ENCODE data around the gene MAPK12.

DNA sequence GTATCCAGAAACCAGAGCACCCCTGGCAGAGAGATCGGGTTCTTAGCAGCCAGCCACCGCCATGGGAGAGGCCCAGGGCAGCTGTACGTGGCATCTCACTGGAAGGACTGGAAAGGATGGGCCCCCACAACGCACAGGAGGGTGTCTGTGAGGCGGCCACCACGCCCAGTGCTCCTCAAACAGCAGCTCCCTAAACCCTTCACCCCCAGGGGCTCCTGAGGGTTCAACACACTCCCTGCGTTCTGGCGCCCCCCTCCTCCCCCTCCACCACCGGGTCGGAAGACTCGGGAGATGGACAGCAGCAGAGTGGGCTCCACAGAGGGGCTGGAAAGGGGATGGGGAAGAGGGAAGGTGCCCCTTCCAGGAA, 1.1 kb downstream of the MAPK12 start:
- TF ChIP-seq, protein P1, sequence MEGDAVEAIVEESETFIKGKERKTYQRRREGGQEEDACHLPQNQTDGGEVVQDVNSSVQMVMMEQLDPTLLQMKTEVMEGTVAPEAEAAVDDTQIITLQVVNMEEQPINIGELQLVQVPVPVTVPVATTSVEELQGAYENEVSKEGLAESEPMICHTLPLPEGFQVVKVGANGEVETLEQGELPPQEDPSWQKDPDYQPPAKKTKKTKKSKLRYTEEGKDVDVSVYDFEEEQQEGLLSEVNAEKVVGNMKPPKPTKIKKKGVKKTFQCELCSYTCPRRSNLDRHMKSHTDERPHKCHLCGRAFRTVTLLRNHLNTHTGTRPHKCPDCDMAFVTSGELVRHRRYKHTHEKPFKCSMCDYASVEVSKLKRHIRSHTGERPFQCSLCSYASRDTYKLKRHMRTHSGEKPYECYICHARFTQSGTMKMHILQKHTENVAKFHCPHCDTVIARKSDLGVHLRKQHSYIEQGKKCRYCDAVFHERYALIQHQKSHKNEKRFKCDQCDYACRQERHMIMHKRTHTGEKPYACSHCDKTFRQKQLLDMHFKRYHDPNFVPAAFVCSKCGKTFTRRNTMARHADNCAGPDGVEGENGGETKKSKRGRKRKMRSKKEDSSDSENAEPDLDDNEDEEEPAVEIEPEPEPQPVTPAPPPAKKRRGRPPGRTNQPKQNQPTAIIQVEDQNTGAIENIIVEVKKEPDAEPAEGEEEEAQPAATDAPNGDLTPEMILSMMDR (IDR thresholded peaks at IDR 0.05): no peak
- TF ChIP-seq POLR2A (IDR thresholded peaks at IDR 0.05): no peak
